Subcutaneous adipose tissue (tissue), 4 donors: Measurements from ENCODE around the gene KIAA0586. TPM values are rescaled to one million over a fixed set of nuclear protein-coding genes. Genes with fewer than 3 reads are reported as not detected.

Experiments used
- CTCF ChIP-seq: fragments of 450-650 bp; IDR thresholded peaks from one replicate; pipeline ENCODE4 v1.5.1; 2016; ENCODE audit warnings: low read depth, mild to moderate bottlenecking, control low read depth, antibody characterized with exemption, moderate library complexity
- total RNA-seq, 4 donors: library from RNA; depleted of rRNA; stranded (reverse); fragments of >200 nt; gene quantifications; one replicate each; pipeline ENCODE4 v1.1.0, GENCODE V29; 2016

The KIAA0586 gene
- total RNA-seq, 4 donors from 2014 or later, result 13.4 to 18.6 (median 14.7) TPM

- no peak for TF ChIP-seq CTCF
Measured at GRCh38 chr14:58553959-58554358, 126.4 kb downstream of the KIAA0586 start.

GRCh38 chr14:58555647-58556046, 128.1 kb downstream of the KIAA0586 start:
- TF ChIP-seq CTCF, result no peak

DNA sequence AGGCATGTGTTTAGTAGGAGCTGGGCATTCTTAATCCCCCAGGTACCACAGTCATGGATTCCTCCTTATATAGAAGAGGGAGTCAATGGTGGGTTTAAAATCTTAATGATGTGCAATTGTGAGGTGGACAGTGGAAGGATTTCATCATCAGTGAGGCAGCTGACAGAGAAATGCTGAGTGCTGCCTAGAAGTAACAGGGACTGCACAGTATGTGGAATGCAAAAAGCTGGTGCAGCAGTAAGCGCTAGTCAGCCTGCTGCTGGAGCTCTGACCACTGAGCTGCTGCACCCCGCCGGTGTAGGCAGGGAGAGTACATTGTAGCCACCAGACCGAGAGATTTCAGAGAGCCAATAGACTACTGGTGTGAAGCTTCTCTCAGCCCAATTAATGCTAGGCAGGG, 129.7 kb downstream of the KIAA0586 start:
- no peak for TF ChIP-seq CTCF

DNA sequence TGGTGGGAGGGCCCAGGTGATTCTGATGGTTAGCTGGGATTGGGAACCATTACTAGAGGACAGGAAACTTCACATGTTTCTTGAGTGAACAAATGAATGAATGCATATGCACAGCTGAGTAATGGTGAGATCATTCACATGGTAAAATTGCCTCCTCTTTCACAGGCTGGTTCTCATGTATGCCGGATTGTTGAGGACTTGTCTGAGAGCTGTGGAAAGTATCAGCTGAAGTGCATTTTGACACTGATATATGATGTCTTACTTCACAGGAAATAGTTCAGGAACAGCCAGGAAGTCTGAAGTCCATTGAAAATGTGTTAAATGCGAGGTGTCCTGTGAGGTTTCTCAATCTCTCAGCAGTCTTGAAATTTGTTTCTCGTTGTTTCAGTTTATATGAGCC, 132.7 kb downstream of the KIAA0586 start:
- TF ChIP-seq CTCF, result no peak

- TF ChIP-seq CTCF, result no peak
Measured at GRCh38 chr14:58562141-58562540, 134.6 kb downstream of the KIAA0586 start.

- no peak for TF ChIP-seq CTCF
Measured at GRCh38 chr14:58563978-58564377, 136.5 kb downstream of the KIAA0586 start.

- TF ChIP-seq CTCF, result no peak
Measured at GRCh38 chr14:58565832-58566231, 138.3 kb downstream of the KIAA0586 start.

GRCh38 chr14:58566979-58567378, 139.5 kb downstream of the KIAA0586 start:
- TF ChIP-seq CTCF, result no peak
